GM21526 (cell line): ENCODE results near the gene OR4D5.

Experiments
- ATAC-seq: cut with Tn5 transposase; IDR thresholded peaks from one replicate; pipeline ENCODE4 v1.9.1; 2021; ENCODE audit warnings: moderate library complexity; ENCODE audit not compliant: unreplicated experiment, low FRiP score

The OR4D5 gene

DNA sequence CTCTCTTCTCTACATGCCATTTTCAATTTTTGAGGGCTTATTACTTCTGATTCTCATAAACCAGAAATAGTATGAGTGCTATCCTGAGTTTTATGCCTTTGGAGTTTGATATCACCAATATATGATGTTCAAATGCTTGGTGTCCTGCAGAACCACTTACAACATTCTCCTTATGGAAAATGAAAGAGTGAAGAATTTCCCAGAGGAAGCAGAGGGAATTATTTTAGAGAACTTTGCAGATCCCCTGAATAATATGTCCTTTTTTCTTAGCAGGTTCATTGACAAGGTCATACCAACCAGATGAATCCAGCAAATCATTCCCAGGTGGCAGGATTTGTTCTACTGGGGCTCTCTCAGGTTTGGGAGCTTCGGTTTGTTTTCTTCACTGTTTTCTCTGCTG is at the start of gene OR4D5:
OR4D5 (plus strand) TSS at position 301 of the 400 bp plus-strand sequence; CDS start at position 301, 0 bp downstream.
- ATAC-seq = no peak

DNA sequence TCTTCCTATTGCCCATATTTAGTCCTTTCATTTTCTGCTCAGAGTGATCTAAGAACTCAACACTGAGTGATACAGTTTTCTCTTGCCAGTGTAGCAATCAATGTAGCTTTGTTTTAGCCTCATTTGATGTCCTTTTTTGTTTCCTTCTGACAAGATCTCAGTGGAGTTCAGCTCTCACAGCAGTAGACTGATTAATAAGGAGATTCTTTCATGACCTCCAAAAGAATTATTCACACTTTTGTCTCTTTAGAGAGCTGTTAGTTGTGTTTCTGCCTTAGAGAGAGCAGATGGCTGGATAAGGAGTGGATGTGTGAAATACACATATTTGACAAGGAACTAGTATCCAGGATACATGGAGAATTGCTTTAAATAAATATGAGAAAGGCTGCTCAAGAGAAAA is 47.4 kb upstream of the OR4D5 start:
- no peak for ATAC-seq

- ATAC-seq = no peak
Measured at GRCh38 chr11:123899792-123900191, 39.6 kb upstream of the OR4D5 start.

DNA sequence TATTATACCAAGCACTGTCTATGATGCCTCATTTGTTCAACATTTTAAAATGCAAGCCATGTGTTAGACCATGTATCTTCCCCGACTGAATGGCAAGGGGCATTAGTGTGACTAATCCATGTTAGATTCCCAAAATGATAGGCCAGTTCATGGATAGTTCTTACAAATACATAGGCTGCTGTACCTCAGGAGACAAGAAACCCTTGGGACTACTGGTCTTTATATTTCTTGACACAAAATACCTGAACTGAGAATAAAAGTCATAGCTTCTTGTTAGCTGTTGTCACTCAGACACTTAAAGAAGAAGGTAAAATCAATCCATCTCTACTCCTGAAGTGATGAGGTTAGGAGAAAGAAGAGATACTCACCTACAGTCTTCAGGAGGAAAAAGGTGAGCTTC is 37.5 kb upstream of the OR4D5 start, which contains the start of gene OR8D4:
OR8D4 (plus strand) TSS at position 301 of the 400 bp plus-strand sequence. CDS start 4,265 bp downstream, outside the sequence.
- no peak for ATAC-seq

- ATAC-seq = peak; percentile 95
Measured at GRCh38 chr11:123903932-123904331, 35.5 kb upstream of the OR4D5 start.

- no peak for ATAC-seq
Measured at GRCh38 chr11:123904932-123905331, 34.5 kb upstream of the OR4D5 start.

GRCh38 chr11:123905826-123906225 is 33.6 kb upstream of the OR4D5 start:
- ATAC-seq = no peak

GRCh38 chr11:123920943-123921342 is 18.5 kb upstream of the OR4D5 start:
- no peak for ATAC-seq

GRCh38 chr11:123924027-123924426 is 15.4 kb upstream of the OR4D5 start:
- no peak for ATAC-seq

GRCh38 chr11:123942413-123942812 is 3.0 kb downstream of the OR4D5 start:
- no peak for ATAC-seq

GRCh38 chr11:123943738-123944137 is 4.3 kb downstream of the OR4D5 start, which contains the start of gene OR6T1:
Gene OR6T1 (minus strand): TSS chr11:123943838. CDS start chr11:123943838, 0 bp downstream.
- no peak for ATAC-seq

- no peak for ATAC-seq
Measured at GRCh38 chr11:123945132-123945531, 5.7 kb downstream of the OR4D5 start.

DNA sequence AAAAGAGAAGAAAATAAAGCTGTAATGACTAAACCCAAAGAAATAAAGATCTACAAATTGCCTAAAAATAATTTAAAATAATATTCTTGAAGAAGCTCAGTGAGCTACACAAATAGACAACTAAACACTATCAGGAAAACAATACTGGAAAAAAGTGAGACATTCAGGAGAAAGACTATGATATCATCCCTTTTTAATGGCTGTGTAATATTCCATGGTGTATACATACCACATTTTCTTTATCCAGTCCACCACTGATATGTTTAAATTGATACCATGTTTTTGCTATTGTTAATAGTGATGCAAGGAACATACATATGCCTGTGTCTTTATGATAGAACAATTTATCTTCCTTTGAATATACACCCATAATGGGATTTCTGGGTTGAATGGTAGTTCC is 17.3 kb downstream of the OR4D5 start:
- no peak for ATAC-seq

DNA sequence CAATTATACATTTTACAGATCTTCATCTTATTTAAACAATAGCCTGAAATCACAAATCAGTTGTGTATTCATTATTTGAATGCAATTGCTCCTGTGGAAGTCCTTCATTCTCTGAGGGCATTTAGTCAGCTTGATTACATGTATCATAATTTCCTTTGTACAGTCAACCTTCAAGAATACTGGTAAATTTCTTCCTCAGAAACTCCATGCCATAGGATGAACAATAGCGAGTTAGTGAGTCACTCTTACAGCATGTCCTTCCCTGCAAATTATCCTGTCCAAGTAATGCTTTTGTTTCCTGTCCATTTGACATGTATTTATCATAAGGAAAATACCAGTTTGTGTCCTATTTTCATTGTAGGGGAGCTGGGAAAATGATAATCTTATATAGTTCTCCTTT is 34.4 kb downstream of the OR4D5 start:
- ATAC-seq = no peak

- ATAC-seq = no peak
Measured at GRCh38 chr11:123976770-123977560, 37.5 kb downstream of the OR4D5 start.

DNA sequence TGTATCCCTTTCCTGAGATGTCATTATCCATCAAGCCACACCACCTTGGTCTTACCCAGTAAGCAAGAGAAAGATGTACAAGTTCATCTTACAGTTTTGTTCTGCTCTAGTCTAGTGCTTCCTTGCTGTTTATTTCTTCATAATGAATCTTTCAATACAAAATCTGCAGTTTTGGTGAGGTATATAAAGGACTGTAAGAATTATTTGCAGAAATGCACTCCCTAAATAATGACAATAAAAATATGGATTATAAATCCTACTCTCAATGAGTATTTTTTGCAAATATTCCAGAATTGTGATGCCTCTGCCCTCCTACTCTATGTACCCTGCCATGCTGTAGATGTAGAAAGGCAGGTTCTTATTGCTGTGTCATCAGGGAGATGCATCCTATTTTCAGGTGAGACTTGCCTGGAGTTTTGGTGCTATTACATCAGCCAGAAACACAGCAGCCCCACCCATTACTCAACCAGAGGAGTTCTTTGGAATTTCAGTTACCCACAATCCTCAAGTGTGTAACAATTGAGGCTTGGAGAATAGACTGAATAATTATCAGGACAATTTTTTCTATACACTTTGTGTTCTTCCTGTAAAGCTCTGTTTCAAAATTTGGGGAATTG is 38.4 kb downstream of the OR4D5 start, which contains the start of gene OR10S1:
OR10S1 (minus strand) TSS at position 51 of the 617 bp plus-strand sequence. CDS start 117 bp downstream, outside the sequence.
- ATAC-seq = no peak

- no peak for ATAC-seq
Measured at GRCh38 chr11:123979311-123979710, 39.9 kb downstream of the OR4D5 start.
